ENCODE results near the gene HOXA5.

The HOXA5 gene

GRCh38 chr7:27143023-27143949, at the start of gene HOXA5:
TSS of gene HOXA5 (minus strand) at chr7:27143681. CDS start at chr7:27143607, 74 bp downstream.
- no peak for DNase-seq (ENCODE audit: low read depth)

GRCh38 chr7:27192546-27193334, 49.3 kb upstream of the HOXA5 start:
- DNase-seq (ENCODE audit: low read depth): no peak

GRCh38 chr7:27191833-27192545, 48.5 kb upstream of the HOXA5 start:
- DNase-seq (ENCODE audit: low read depth): no peak

GRCh38 chr7:27191161-27191731, 47.8 kb upstream of the HOXA5 start:
- DNase-seq (ENCODE audit: low read depth): no peak

- DNase-seq (ENCODE audit: low read depth): no peak
Observed at GRCh38 chr7:27189997-27190748, 46.7 kb upstream of the HOXA5 start.

- no peak for DNase-seq (ENCODE audit: low read depth)
Observed at GRCh38 chr7:27189295-27189996, 46.0 kb upstream of the HOXA5 start.

- no peak for DNase-seq (ENCODE audit: low read depth)
Observed at GRCh38 chr7:27188386-27189294, 45.2 kb upstream of the HOXA5 start.

GRCh38 chr7:27187475-27188385, 44.2 kb upstream of the HOXA5 start:
- no peak for DNase-seq (ENCODE audit: low read depth)

- no peak for DNase-seq (ENCODE audit: low read depth)
Observed at GRCh38 chr7:27186668-27187474, 43.4 kb upstream of the HOXA5 start.

GRCh38 chr7:27185854-27186667, 42.6 kb upstream of the HOXA5 start:
- DNase-seq (ENCODE audit: low read depth): no peak

GRCh38 chr7:27185013-27185853, 41.8 kb upstream of the HOXA5 start, which contains the start of gene HOXA11:
TSS of gene HOXA11 (minus strand) at chr7:27185232. CDS start at chr7:27185144, 88 bp downstream.
- DNase-seq (ENCODE audit: low read depth): no peak

- no peak for DNase-seq (ENCODE audit: low read depth)
Observed at GRCh38 chr7:27184337-27185012, 41.0 kb upstream of the HOXA5 start.

GRCh38 chr7:27183682-27184336, 40.3 kb upstream of the HOXA5 start:
- DNase-seq (ENCODE audit: low read depth): no peak

GRCh38 chr7:27182861-27183681, 39.6 kb upstream of the HOXA5 start:
- no peak for DNase-seq (ENCODE audit: low read depth)
